GM23338 (cell line): ENCODE data around the gene CERK. TPM values are rescaled to one million over a fixed set of nuclear protein-coding genes. Genes with fewer than 3 reads are reported as not detected.

Experiments
- ATAC-seq: fragments of 200-7000 bp; cut with Tn5 transposase; 3 replicates; pipeline ENCODE4 v1.9.1; 2020
- DNase-seq: peaks from one replicate; pipeline ENCODE4 v3.0.0-alpha.2; 2015; ENCODE audit warnings: low spot score
- H2AFZ ChIP-seq: fragments of 200-600 bp; sonication (generic); 2 replicates; pipeline ENCODE4 v1.8.0; 2016; ENCODE audit warnings: antibody characterized with exemption, mild to moderate bottlenecking, moderate library complexity
- H3F3A ChIP-seq: fragments of 200-600 bp; sonication (generic); replicated peaks from 2 replicates; pipeline ENCODE4 v1.8.0; 2017; ENCODE audit warnings: antibody characterized with exemption, mixed run types, low read depth
- H3K27ac ChIP-seq: fragments of 200-600 bp; sonication (generic); 2 replicates; pipeline ENCODE4 v1.6.1; 2016; ENCODE audit warnings: low read depth
- H3K27me3 ChIP-seq: fragments of 200-600 bp; sonication (generic); 2 replicates; pipeline ENCODE4 v1.8.0; 2016; ENCODE audit warnings: mild to moderate bottlenecking, mixed run types, moderate library complexity; ENCODE audit not compliant: insufficient read depth
- H3K36me3 ChIP-seq: fragments of 200-600 bp; sonication (generic); 2 replicates; pipeline ENCODE4 v1.8.0; 2016; ENCODE audit warnings: mild to moderate bottlenecking; ENCODE audit not compliant: insufficient read depth
- H3K4me1 ChIP-seq: fragments of 200-600 bp; sonication (generic); 2 replicates; pipeline ENCODE4 v1.8.0; 2016; ENCODE audit warnings: mild to moderate bottlenecking, moderate library complexity; ENCODE audit not compliant: insufficient read depth
- H3K4me2 ChIP-seq: fragments of 200-600 bp; sonication (generic); 2 replicates; pipeline ENCODE4 v1.7.1; 2017; ENCODE audit warnings: mixed run types
- H3K4me3 ChIP-seq: fragments of 200-600 bp; sonication (generic); 2 replicates; pipeline ENCODE4 v1.6.1; 2016; ENCODE audit warnings: mixed run types
- H3K79me2 ChIP-seq: fragments of 200-600 bp; sonication (generic); replicated peaks from 2 replicates; pipeline ENCODE4 v1.8.0; 2017; ENCODE audit warnings: mild to moderate bottlenecking; ENCODE audit not compliant: insufficient read depth
- H3K9me2 ChIP-seq: fragments of 200-600 bp; sonication (generic); 2 replicates; pipeline ENCODE4 v1.8.0; 2017; ENCODE audit not compliant: insufficient read depth
- H4K20me1 ChIP-seq: fragments of 200-600 bp; sonication (generic); replicated peaks from 2 replicates; pipeline ENCODE4 v1.8.0; 2017; ENCODE audit warnings: mild to moderate bottlenecking; ENCODE audit not compliant: insufficient read depth
- H3K27ac Mint-ChIP-seq: 2 replicates; pipeline ENCODE4 v1.8.0; 2020; ENCODE audit warnings: inconsistent platforms, mild to moderate bottlenecking, moderate library complexity, mixed read lengths
- H3K27me3 Mint-ChIP-seq: 3 replicates; pipeline ENCODE4 v1.8.0; 2022; ENCODE audit warnings: low read depth, mild to moderate bottlenecking, moderate library complexity, mixed read lengths, inconsistent platforms; ENCODE audit not compliant: insufficient read depth, poor library complexity
- H3K36me3 Mint-ChIP-seq: 3 replicates; pipeline ENCODE4 v1.8.0; 2021; ENCODE audit warnings: low read depth, mild to moderate bottlenecking, inconsistent platforms, moderate library complexity, mixed read lengths
- H3K4me1 Mint-ChIP-seq: 3 replicates; pipeline ENCODE4 v1.8.0; 2020; ENCODE audit warnings: mild to moderate bottlenecking, inconsistent platforms, mixed read lengths
- H3K4me3 Mint-ChIP-seq: 3 replicates; pipeline ENCODE4 v1.8.0; 2021; ENCODE audit warnings: moderate library complexity, mild to moderate bottlenecking, inconsistent platforms, mixed read lengths
- H3K9me3 Mint-ChIP-seq: 3 replicates; pipeline ENCODE4 v1.8.0; 2020; ENCODE audit warnings: moderate library complexity, mild to moderate bottlenecking, inconsistent platforms, mixed read lengths
- EZH2 ChIP-seq: fragments of 200-600 bp; sonication (generic); IDR thresholded peaks from one replicate; pipeline ENCODE4 v1.8.0; 2017; ENCODE audit warnings: antibody characterized with exemption, mild to moderate bottlenecking, low read depth; ENCODE audit not compliant: unreplicated experiment
- EZH2phosphoT487 ChIP-seq: fragments of 200-600 bp; sonication (generic); IDR thresholded peaks from one replicate; pipeline ENCODE4 v1.8.1; 2018; ENCODE audit warnings: antibody characterized with exemption; ENCODE audit not compliant: unreplicated experiment
- JUNB ChIP-seq: IDR thresholded peaks from one replicate; pipeline ENCODE4 v1.6.1; 2016; ENCODE audit warnings: antibody characterized with exemption; ENCODE audit not compliant: unreplicated experiment
- NANOG ChIP-seq: IDR thresholded peaks from 2 replicates; pipeline ENCODE4 v1.6.1; 2016; ENCODE audit warnings: antibody characterized with exemption, borderline replicate concordance
- POLR2AphosphoS5 ChIP-seq: IDR thresholded peaks from 2 replicates; pipeline ENCODE4 v1.6.1; 2016; ENCODE audit warnings: antibody characterized with exemption, low read depth
- REST ChIP-seq: IDR thresholded peaks from one replicate; pipeline ENCODE4 v1.6.1; 2018; ENCODE audit warnings: antibody characterized with exemption; ENCODE audit not compliant: unreplicated experiment
- STAT1 ChIP-seq: IDR thresholded peaks from one replicate; pipeline ENCODE4 v1.6.1; 2016; ENCODE audit warnings: antibody characterized with exemption; ENCODE audit not compliant: unreplicated experiment
- ZNF114 ChIP-seq: fragments of 250-450 bp; sonication (Bioruptor Pico); IDR thresholded peaks from 2 replicates; pipeline ENCODE4 v1.5.0; 2020; ENCODE audit warnings: mild to moderate bottlenecking, moderate library complexity
- ZNF331 ChIP-seq: fragments of 250-450 bp; sonication (Bioruptor Pico); IDR thresholded peaks from 2 replicates; pipeline ENCODE4 v1.5.0; 2020; ENCODE audit warnings: low read depth, mild to moderate bottlenecking, moderate library complexity
- polyA plus RNA-seq: library from polyadenylated mRNA; unstranded; fragments of >200 nt; fragmentation: Nextera tagmentation; extraction: Ambion mirVana; gene quantifications from 2 replicates; pipeline ENCODE4 v1.2.1, GENCODE V29; 2016
- total RNA-seq: library from RNA; depleted of rRNA; stranded (reverse); fragments of >200 nt; shearing (Covaris generic); gene quantifications from 2 replicates; pipeline ENCODE4 v1.2.3, GENCODE V29; 2014
- TF ChIP-seq, protein P1 (sequence below), 2 experiments: fragments of 200-600 bp in 1 of 2; sonication (generic) in 1 of 2; conservative IDR thresholded peaks; 2 replicates each; pipeline versions ENCODE4 v1.5.1 to v1.6.1; 2016 to 2017; ENCODE audit warnings: antibody characterized with exemption in 2 of 2, low read depth in 2 of 2, mild to moderate bottlenecking in 2 of 2, moderate library complexity in 1 of 2
- TF ChIP-seq, protein P2 (sequence below): fragments of 250-450 bp; sonication (Bioruptor Pico); IDR thresholded peaks from 2 replicates; pipeline ENCODE4 v1.5.0; 2020; ENCODE audit warnings: mild to moderate bottlenecking, moderate library complexity

CERK gene
- total and polyA plus RNA-seq, 2 experiments from 2014 or later, result 12.7 to 62.9 TPM

DNA sequence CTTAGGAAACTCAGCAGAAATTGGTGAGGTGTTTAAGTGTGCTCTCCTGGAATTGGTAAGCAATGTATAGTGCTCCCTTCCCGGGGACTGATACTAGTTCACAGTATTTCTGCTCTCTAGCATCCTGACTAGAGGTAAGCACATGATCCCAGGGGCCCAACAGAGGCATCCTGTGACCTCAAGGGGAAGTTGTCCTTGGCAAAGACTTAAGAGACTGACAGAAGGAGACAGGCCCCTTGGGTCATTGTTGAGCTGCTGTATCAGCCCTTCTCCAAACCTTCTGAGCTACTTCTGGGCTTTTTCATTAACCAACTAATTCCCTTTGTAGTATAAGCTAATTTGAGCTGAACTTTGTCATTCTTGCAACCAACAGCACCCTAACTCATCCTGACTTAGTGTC is 20.1 kb upstream of the CERK start (continued):
- no peak for TF ChIP-seq POLR2AphosphoS5
- no peak for TF ChIP-seq EZH2
- TF ChIP-seq ZNF331 (CRISPR knock-in tag), result no peak
- TF ChIP-seq, protein P1, sequence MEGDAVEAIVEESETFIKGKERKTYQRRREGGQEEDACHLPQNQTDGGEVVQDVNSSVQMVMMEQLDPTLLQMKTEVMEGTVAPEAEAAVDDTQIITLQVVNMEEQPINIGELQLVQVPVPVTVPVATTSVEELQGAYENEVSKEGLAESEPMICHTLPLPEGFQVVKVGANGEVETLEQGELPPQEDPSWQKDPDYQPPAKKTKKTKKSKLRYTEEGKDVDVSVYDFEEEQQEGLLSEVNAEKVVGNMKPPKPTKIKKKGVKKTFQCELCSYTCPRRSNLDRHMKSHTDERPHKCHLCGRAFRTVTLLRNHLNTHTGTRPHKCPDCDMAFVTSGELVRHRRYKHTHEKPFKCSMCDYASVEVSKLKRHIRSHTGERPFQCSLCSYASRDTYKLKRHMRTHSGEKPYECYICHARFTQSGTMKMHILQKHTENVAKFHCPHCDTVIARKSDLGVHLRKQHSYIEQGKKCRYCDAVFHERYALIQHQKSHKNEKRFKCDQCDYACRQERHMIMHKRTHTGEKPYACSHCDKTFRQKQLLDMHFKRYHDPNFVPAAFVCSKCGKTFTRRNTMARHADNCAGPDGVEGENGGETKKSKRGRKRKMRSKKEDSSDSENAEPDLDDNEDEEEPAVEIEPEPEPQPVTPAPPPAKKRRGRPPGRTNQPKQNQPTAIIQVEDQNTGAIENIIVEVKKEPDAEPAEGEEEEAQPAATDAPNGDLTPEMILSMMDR (conservative IDR thresholded peaks at IDR 0.05; ENCODE audit: low read depth in 2 of 2), result no peak
- TF ChIP-seq ZNF114 (CRISPR knock-in tag), result no peak

DNA sequence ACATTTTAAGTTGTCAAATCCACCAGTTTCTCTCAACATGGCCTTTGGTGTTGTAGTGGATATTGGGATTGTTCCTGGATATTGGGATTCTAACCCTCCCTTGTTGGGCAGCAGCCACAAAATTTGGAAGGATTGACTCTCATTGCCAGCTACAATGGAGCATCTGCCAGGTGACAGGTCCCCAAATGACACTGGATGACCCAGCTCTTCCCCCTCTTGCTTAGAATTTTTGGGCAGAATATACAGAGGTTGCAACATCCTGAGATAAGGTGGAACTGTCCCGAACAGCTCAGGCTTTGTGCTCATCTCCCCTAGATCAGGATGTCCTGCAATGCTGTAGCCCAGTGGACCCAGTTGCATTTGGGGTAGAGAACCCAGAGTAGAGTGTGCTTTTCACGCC is 19.1 kb upstream of the CERK start:
- H3K4me3 ChIP-seq, result no peak overlapping the region
- no peak for ATAC-seq
- H3K4me2 ChIP-seq, result no peak overlapping the region
- peaks cover 5% of the 10 kb centered on the region; the same call in 2 of the 3 replicates for H3K4me1 Mint-ChIP-seq
- H3K4me3 Mint-ChIP-seq, result no peak overlapping the region
- H3K27me3 ChIP-seq, result no peaks in the 10 kb centered on the region
- peaks cover 14% of the 10 kb centered on the region for H3K27me3 Mint-ChIP-seq
- H3K79me2 ChIP-seq, result peaks cover 15% of the 10 kb centered on the region
- H3F3A ChIP-seq, result peaks cover 14% of the 10 kb centered on the region; the same call in 1 of the 2 replicates
- no peak for TF ChIP-seq EZH2phosphoT487
- TF ChIP-seq, protein P2, sequence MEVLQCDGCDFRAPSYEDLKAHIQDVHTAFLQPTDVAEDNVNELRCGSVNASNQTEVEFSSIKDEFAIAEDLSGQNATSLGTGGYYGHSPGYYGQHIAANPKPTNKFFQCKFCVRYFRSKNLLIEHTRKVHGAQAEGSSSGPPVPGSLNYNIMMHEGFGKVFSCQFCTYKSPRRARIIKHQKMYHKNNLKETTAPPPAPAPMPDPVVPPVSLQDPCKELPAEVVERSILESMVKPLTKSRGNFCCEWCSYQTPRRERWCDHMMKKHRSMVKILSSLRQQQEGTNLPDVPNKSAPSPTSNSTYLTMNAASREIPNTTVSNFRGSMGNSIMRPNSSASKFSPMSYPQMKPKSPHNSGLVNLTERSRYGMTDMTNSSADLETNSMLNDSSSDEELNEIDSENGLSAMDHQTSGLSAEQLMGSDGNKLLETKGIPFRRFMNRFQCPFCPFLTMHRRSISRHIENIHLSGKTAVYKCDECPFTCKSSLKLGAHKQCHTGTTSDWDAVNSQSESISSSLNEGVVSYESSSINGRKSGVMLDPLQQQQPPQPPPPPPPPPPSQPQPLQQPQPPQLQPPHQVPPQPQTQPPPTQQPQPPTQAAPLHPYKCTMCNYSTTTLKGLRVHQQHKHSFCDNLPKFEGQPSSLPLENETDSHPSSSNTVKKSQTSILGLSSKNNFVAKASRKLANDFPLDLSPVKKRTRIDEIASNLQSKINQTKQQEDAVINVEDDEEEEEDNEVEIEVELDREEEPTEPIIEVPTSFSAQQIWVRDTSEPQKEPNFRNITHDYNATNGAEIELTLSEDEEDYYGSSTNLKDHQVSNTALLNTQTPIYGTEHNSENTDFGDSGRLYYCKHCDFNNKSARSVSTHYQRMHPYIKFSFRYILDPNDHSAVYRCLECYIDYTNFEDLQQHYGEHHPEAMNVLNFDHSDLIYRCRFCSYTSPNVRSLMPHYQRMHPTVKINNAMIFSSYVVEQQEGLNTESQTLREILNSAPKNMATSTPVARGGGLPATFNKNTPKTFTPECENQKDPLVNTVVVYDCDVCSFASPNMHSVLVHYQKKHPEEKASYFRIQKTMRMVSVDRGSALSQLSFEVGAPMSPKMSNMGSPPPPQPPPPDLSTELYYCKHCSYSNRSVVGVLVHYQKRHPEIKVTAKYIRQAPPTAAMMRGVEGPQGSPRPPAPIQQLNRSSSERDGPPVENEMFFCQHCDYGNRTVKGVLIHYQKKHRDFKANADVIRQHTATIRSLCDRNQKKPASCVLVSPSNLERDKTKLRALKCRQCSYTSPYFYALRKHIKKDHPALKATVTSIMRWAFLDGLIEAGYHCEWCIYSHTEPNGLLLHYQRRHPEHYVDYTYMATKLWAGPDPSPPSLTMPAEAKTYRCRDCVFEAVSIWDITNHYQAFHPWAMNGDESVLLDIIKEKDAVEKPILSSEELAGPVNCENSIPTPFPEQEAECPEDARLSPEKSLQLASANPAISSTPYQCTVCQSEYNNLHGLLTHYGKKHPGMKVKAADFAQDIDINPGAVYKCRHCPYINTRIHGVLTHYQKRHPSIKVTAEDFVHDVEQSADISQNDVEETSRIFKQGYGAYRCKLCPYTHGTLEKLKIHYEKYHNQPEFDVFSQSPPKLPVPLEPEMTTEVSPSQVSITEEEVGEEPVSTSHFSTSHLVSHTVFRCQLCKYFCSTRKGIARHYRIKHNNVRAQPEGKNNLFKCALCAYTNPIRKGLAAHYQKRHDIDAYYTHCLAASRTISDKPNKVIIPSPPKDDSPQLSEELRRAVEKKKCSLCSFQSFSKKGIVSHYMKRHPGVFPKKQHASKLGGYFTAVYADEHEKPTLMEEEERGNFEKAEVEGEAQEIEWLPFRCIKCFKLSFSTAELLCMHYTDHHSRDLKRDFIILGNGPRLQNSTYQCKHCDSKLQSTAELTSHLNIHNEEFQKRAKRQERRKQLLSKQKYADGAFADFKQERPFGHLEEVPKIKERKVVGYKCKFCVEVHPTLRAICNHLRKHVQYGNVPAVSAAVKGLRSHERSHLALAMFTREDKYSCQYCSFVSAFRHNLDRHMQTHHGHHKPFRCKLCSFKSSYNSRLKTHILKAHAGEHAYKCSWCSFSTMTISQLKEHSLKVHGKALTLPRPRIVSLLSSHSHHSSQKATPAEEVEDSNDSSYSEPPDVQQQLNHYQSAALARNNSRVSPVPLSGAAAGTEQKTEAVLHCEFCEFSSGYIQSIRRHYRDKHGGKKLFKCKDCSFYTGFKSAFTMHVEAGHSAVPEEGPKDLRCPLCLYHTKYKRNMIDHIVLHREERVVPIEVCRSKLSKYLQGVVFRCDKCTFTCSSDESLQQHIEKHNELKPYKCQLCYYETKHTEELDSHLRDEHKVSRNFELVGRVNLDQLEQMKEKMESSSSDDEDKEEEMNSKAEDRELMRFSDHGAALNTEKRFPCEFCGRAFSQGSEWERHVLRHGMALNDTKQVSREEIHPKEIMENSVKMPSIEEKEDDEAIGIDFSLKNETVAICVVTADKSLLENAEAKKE (CRISPR knock-in tag), result no peak
- TF ChIP-seq JUNB, result no peak
- TF ChIP-seq NANOG, result no peak
- no peak for TF ChIP-seq STAT1
- no peak for TF ChIP-seq EZH2
- no peak for TF ChIP-seq REST
- TF ChIP-seq ZNF331 (CRISPR knock-in tag), result no peak
- peaks cover 4% of the 10 kb centered on the region; the same call in 1 of the 2 replicates for H3K4me1 ChIP-seq
- H3K27ac Mint-ChIP-seq, result no peak overlapping the region
- no peak for DNase-seq
- H4K20me1 ChIP-seq, result no peaks in the 10 kb centered on the region
- H3K36me3 ChIP-seq, result peaks cover 5% of the 10 kb centered on the region
- no peak overlapping the region for H3K27ac ChIP-seq
- no peak overlapping the region for H2AFZ ChIP-seq
- peaks cover 38% of the 10 kb centered on the region for H3K36me3 Mint-ChIP-seq
- peaks cover 43% of the 10 kb centered on the region for H3K9me3 Mint-ChIP-seq
- H3K9me2 ChIP-seq, result no peaks in the 10 kb centered on the region
